Upper lobe of left lung (tissue), 4 donors: ENCODE measurements around the gene ARHGAP42.

Experiments used
- POLR2A ChIP-seq, 4 donors: fragments of 450-650 bp; IDR thresholded peaks; one replicate each; pipeline ENCODE4 v1.5.1; 2016 to 2017; ENCODE audit warnings: antibody characterized with exemption in 4 of 4, mild to moderate bottlenecking in 2 of 4
- TF ChIP-seq, protein P1 (sequence below), 6 experiments: fragments of 450-650 bp in 4 of 6; fragments of 200-600 bp in 2 of 6; sonication (generic) in 2 of 6; IDR thresholded peaks; one replicate each; pipeline ENCODE4 v1.5.1; 2016 to 2019; ENCODE audit warnings: antibody characterized with exemption in 6 of 6

DNA sequence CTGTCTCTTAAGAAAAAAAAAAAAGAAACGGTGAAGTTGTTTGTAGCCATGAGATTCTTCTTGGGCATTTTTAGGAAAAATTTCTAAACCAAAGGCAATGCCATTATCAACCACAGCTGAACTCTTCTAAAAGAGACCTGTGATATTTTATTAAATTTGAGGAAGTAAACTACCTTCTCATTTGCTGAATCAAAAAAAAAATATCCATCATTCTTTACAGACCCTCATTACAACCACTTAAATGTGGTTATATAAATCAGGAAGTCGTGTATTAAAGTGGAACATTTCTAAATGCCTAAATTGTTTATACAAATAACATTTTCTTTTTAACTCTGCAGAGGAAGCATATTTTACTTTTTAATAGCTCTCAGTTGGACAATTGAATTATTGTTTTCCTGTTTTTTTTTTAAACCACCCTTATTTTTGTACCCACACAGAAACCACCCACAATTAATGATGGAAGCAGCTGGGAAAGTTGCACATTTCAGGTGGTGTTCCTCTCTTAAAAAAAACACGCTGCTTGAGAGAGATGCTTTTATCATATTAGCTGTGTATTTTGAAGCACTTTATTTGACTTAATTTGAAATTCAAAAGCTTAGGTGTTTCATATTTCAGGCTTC is 91.2 kb downstream of the ARHGAP42 start:
- TF ChIP-seq, protein P1, sequence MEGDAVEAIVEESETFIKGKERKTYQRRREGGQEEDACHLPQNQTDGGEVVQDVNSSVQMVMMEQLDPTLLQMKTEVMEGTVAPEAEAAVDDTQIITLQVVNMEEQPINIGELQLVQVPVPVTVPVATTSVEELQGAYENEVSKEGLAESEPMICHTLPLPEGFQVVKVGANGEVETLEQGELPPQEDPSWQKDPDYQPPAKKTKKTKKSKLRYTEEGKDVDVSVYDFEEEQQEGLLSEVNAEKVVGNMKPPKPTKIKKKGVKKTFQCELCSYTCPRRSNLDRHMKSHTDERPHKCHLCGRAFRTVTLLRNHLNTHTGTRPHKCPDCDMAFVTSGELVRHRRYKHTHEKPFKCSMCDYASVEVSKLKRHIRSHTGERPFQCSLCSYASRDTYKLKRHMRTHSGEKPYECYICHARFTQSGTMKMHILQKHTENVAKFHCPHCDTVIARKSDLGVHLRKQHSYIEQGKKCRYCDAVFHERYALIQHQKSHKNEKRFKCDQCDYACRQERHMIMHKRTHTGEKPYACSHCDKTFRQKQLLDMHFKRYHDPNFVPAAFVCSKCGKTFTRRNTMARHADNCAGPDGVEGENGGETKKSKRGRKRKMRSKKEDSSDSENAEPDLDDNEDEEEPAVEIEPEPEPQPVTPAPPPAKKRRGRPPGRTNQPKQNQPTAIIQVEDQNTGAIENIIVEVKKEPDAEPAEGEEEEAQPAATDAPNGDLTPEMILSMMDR (IDR thresholded peaks at IDR 0.05), result no peak
- no peak for TF ChIP-seq POLR2A (IDR thresholded peaks at IDR 0.05)
